GM19043 (cell line): Measurements from ENCODE around the gene CXorf49.
"Not testable (repeated sequence)": the region's sequence is repeated elsewhere in the genome, so short reads cannot be mapped to it uniquely, and the experiment has no call there.

ENCODE experiments used
- ATAC-seq: cut with Tn5 transposase; IDR thresholded peaks from one replicate; pipeline ENCODE4 v1.9.1; 2021; ENCODE audit warnings: low read depth; ENCODE audit not compliant: unreplicated experiment

CXorf49 gene

GRCh38 chrX:71718185-71718584, at the start of gene CXorf49:
Gene CXorf49, minus strand, starts transcription at chrX:71718285. Its CDS starts 134 bp downstream, at chrX:71718151.
- ATAC-seq: not testable (repeated sequence)

- ATAC-seq: not testable (repeated sequence)
Observed at GRCh38 chrX:71767134-71767533, 49.0 kb upstream of the CXorf49 start.

GRCh38 chrX:71765613-71766012, 47.5 kb upstream of the CXorf49 start:
- ATAC-seq: not testable (repeated sequence)

- ATAC-seq: not testable (repeated sequence)
Observed at GRCh38 chrX:71764832-71765231, 46.7 kb upstream of the CXorf49 start.

- ATAC-seq: not testable (repeated sequence)
Observed at GRCh38 chrX:71763049-71763448, 45.0 kb upstream of the CXorf49 start, which contains the start of gene CXorf49B. Gene CXorf49B, plus strand, starts transcription at chrX:71763349. Its CDS starts 75 bp downstream, at chrX:71763424.

GRCh38 chrX:71760688-71761281, 42.7 kb upstream of the CXorf49 start:
- ATAC-seq: not testable (repeated sequence)

GRCh38 chrX:71720289-71720886, 2.3 kb upstream of the CXorf49 start:
- ATAC-seq: not testable (repeated sequence)

- not testable (repeated sequence) for ATAC-seq
Observed at GRCh38 chrX:71719195-71719594, 1.1 kb upstream of the CXorf49 start.

- ATAC-seq: not testable (repeated sequence)
Observed at GRCh38 chrX:71716323-71716722, 1.8 kb downstream of the CXorf49 start.

- not testable (repeated sequence) for ATAC-seq
Observed at GRCh38 chrX:71715551-71715950, 2.5 kb downstream of the CXorf49 start.

- ATAC-seq: not testable (repeated sequence)
Observed at GRCh38 chrX:71714064-71714463, 4.0 kb downstream of the CXorf49 start.

GRCh38 chrX:71702853-71703252, 15.2 kb downstream of the CXorf49 start:
- ATAC-seq: peak; percentile 57

- not testable (repeated sequence) for ATAC-seq
Observed at GRCh38 chrX:71699023-71699344, 19.1 kb downstream of the CXorf49 start.

- not testable (repeated sequence) for ATAC-seq
Observed at GRCh38 chrX:71698299-71699022, 19.6 kb downstream of the CXorf49 start.

GRCh38 chrX:71697466-71698298, 20.4 kb downstream of the CXorf49 start:
- peak; percentile 44 for ATAC-seq

- ATAC-seq: peak; percentile 85
Observed at GRCh38 chrX:71696641-71697465, 21.2 kb downstream of the CXorf49 start.

- ATAC-seq: no peak
Observed at GRCh38 chrX:71679575-71680207, 38.4 kb downstream of the CXorf49 start.

- not testable (repeated sequence) for ATAC-seq
Observed at GRCh38 chrX:71677195-71677594, 40.9 kb downstream of the CXorf49 start.

- ATAC-seq: not testable (repeated sequence)
Observed at GRCh38 chrX:71676068-71676795, 41.9 kb downstream of the CXorf49 start.
